ENCODE measurements around the gene JSRP1. TPM values are rescaled to one million over a fixed set of nuclear protein-coding genes. Genes with fewer than 3 reads are reported as not detected.

Gene JSRP1
- total and polyA plus RNA-seq, 2 of the 8 experiments (the other 6 are each of a cell fraction or from before 2014, with no cell fraction given): 0.24 to 0.56 TPM

DNA sequence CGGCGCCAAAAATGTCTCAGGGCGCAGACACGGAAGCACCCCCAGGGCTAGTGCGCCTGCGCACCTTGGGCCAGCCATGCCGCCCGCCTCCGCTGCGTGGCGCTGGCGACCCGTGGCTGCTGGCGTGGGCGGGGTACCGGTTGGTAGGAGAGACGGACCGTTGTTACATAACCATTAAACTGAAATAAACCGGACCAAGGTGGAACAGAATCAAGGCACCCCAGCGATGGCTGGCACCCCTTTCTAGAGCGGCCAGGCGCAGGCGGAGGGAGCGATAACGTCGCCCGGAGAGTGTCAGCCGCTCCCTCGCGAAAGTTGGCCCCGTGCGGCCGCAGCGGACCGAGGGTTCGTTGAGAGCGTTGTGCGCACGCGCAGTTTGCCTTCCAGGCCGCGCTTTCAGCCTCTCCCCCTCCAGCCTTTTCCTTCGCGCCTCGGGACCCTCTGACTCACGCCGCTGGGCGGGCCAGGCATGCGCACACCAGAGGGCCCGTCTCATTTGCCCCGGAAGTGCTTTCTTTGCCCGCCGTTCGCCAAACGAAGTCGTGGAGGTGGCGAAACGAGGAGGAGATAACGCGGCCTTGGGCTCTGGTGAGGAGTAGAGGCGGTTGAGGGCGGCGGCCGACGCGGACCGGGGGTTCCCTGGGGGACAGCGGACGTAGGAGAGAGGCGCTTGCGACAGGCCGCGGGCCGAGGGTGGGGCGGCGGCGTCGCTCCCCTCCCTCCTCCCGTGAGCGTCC is 19.7 kb downstream of the JSRP1 start, which contains the start of the genes PLEKHJ1 and SF3A2 (continued):
- no peak for TF ChIP-seq TCF12 (IDR thresholded peaks at IDR 0.05; ENCODE audit: low read depth, low read length)
- TF ChIP-seq BACH1 (IDR thresholded peaks at IDR 0.05; ENCODE audit: low read length): no peak; the same call in 1 of the 2 replicates
- TF ChIP-seq KDM1A (IDR thresholded peaks at IDR 0.05; ENCODE audit: borderline replicate concordance, low read length): no peak
- no peak for TF ChIP-seq HDAC6 (IDR thresholded peaks at IDR 0.05; ENCODE audit: low read depth, low read length)
- no peak for TF ChIP-seq POU5F1 (IDR thresholded peaks at IDR 0.05; ENCODE audit: low read depth, low read length)
- peak; percentile 91 for TF ChIP-seq PHF8 (conservative IDR thresholded peaks at IDR 0.05; ENCODE audit: low read depth, low read length)
- TF ChIP-seq SIX5 (IDR thresholded peaks at IDR 0.05; ENCODE audit: low read depth, low read length): no peak
- TF ChIP-seq EZH2 (IDR thresholded peaks at IDR 0.05; ENCODE audit: low read depth, low read length, severe bottlenecking): no peak
- peak; percentile 85; the same call in 1 of the 2 replicates for TF ChIP-seq POLR2AphosphoS5 (IDR thresholded peaks at IDR 0.05; ENCODE audit: low read depth, low read length)
- no peak for TF ChIP-seq SRF (IDR thresholded peaks at IDR 0.05; ENCODE audit: low read depth, low read length)
- peak; percentile 79 for TF ChIP-seq TBP (IDR thresholded peaks at IDR 0.05; ENCODE audit: low read depth, low read length)
- no peak for TF ChIP-seq EP300 (IDR thresholded peaks at IDR 0.05; ENCODE audit: borderline replicate concordance in 1 of 2, low read depth in 2 of 2, low read length in 2 of 2)
- peak; percentile 64 for TF ChIP-seq ASH2L (IDR thresholded peaks at IDR 0.05; ENCODE audit: low read length)
- TF ChIP-seq JUND (IDR thresholded peaks at IDR 0.05; ENCODE audit: low read length): peak; percentile 84; the same call in 1 of the 2 replicates
- TF ChIP-seq RXRA (IDR thresholded peaks at IDR 0.05; ENCODE audit: insufficient read depth, low read depth, low read length): no peak
- TF ChIP-seq, protein P1, sequence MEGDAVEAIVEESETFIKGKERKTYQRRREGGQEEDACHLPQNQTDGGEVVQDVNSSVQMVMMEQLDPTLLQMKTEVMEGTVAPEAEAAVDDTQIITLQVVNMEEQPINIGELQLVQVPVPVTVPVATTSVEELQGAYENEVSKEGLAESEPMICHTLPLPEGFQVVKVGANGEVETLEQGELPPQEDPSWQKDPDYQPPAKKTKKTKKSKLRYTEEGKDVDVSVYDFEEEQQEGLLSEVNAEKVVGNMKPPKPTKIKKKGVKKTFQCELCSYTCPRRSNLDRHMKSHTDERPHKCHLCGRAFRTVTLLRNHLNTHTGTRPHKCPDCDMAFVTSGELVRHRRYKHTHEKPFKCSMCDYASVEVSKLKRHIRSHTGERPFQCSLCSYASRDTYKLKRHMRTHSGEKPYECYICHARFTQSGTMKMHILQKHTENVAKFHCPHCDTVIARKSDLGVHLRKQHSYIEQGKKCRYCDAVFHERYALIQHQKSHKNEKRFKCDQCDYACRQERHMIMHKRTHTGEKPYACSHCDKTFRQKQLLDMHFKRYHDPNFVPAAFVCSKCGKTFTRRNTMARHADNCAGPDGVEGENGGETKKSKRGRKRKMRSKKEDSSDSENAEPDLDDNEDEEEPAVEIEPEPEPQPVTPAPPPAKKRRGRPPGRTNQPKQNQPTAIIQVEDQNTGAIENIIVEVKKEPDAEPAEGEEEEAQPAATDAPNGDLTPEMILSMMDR (IDR thresholded peaks at IDR 0.05; ENCODE audit: control extremely low read depth in 1 of 3, insufficient read depth in 1 of 3, low read depth in 1 of 3, low read length in 3 of 3): peak; percentile 93 to 100 (median 97)
- peak; percentile 49 for TF ChIP-seq KDM4A (IDR thresholded peaks at IDR 0.05; ENCODE audit: low read depth, low read length, severe bottlenecking)
- TF ChIP-seq JUN (IDR thresholded peaks at IDR 0.05; ENCODE audit: low read depth, low read length): no peak
- TF ChIP-seq EGR1 (IDR thresholded peaks at IDR 0.05; ENCODE audit: borderline replicate concordance, low read depth, low read length): peak; percentile 99
